Naive thymus-derived CD4-positive, alpha-beta T cell (primary cell): ENCODE measurements around the gene LRPPRC. TPM values are rescaled to one million over a fixed set of nuclear protein-coding genes. Genes with fewer than 3 reads are reported as not detected.

Source experiments
- ATAC-seq: fragments of 150-1000 bp; cut with Tn5 transposase; 2 replicates; pipeline ENCODE4 v1.10.0; 2021; ENCODE audit warnings: mild to moderate bottlenecking, moderate library complexity
- CTCF ChIA-PET: fragments of 350-600 bp; sonication (Branson Sonifier 250); formaldehyde crosslinking; loops from one replicate; lab custom pipeline; 2021; ENCODE audit warnings: antibody characterized with exemption; lab: Charles Lee
- POLR2A ChIA-PET: fragments of 350-600 bp; sonication (Branson Sonifier 250); formaldehyde crosslinking; loops from one replicate; lab custom pipeline; 2021; ENCODE audit warnings: antibody characterized with exemption, inconsistent platforms; lab: Charles Lee
- DNase-seq, 9 donors: peaks; one replicate each; pipeline versions ENCODE4 v3.0.0 to v3.0.0-alpha.2; 2020 to 2022; ENCODE audit warnings: mixed read lengths in 1 of 9
- H3K27ac ChIP-seq: one replicate; pipeline ENCODE4 v1.7.0; 2013; ENCODE audit warnings: mild to moderate bottlenecking, low read depth, low read length, moderate library complexity
- H3K27me3 ChIP-seq, 2 donors: one replicate each; pipeline ENCODE4 v1.7.0; 2013; ENCODE audit warnings: low read length in 2 of 2, mild to moderate bottlenecking in 2 of 2, moderate library complexity in 2 of 2; ENCODE audit not compliant: control insufficient read depth in 2 of 2, insufficient read depth in 2 of 2
- H3K36me3 ChIP-seq, 3 experiments: 1 replicate in 2 of 3; 2 replicates in 1 of 3; pipeline ENCODE4 v1.7.0; 2013; ENCODE audit warnings: low read length in 3 of 3, mild to moderate bottlenecking in 3 of 3, moderate library complexity in 1 of 3; ENCODE audit not compliant: insufficient read depth in 3 of 3, control insufficient read depth in 2 of 3
- H3K4me1 ChIP-seq, 2 donors: one replicate each; pipeline ENCODE4 v1.7.0; 2013; ENCODE audit warnings: low read length in 2 of 2, mild to moderate bottlenecking in 2 of 2, moderate library complexity in 1 of 2; ENCODE audit not compliant: control insufficient read depth in 2 of 2, insufficient read depth in 2 of 2
- H3K4me3 ChIP-seq: 2 replicates; pipeline ENCODE4 v1.7.0; 2013; ENCODE audit warnings: mild to moderate bottlenecking, low read length
- H3K9me3 ChIP-seq, 3 experiments: 1 replicate in 2 of 3; 2 replicates in 1 of 3; pipeline ENCODE4 v1.7.0; 2013; ENCODE audit warnings: low read length in 3 of 3; ENCODE audit not compliant: control insufficient read depth in 2 of 3
- H3K27ac Mint-ChIP-seq, 9 donors: one replicate each; pipeline ENCODE4 v1.8.0; 2020 to 2022; ENCODE audit warnings: mixed read lengths in 9 of 9, mild to moderate bottlenecking in 8 of 9, moderate library complexity in 5 of 9, inconsistent platforms in 2 of 9
- H3K27me3 Mint-ChIP-seq, 5 donors: one replicate each; pipeline ENCODE4 v1.8.0; 2021 to 2022; ENCODE audit warnings: mixed read lengths in 5 of 5, mild to moderate bottlenecking in 1 of 5
- H3K36me3 Mint-ChIP-seq, 5 donors: one replicate each; pipeline ENCODE4 v1.8.0; 2020 to 2022; ENCODE audit warnings: mixed read lengths in 5 of 5, mild to moderate bottlenecking in 3 of 5, inconsistent platforms in 1 of 5
- H3K4me1 Mint-ChIP-seq, 7 donors: one replicate each; pipeline ENCODE4 v1.8.0; 2020 to 2022; ENCODE audit warnings: mixed read lengths in 7 of 7, mild to moderate bottlenecking in 3 of 7, inconsistent platforms in 1 of 7
- H3K4me3 Mint-ChIP-seq, 10 donors: one replicate each; pipeline ENCODE4 v1.8.0; 2020 to 2022; ENCODE audit warnings: mild to moderate bottlenecking in 10 of 10, mixed read lengths in 10 of 10, moderate library complexity in 6 of 10, inconsistent platforms in 2 of 10
- H3K9me3 Mint-ChIP-seq, 11 donors: one replicate each; pipeline ENCODE4 v1.8.0; 2020 to 2022; ENCODE audit warnings: mixed read lengths in 11 of 11, mild to moderate bottlenecking in 4 of 11, inconsistent platforms in 1 of 11, moderate library complexity in 1 of 11
- intact Hi-C, 2 donors: fragments of 100-400 bp; cut with micrococcal nuclease; formaldehyde crosslinking; loops; one replicate each; pipeline ENCODE4 v1.15.1; 2023
- polyA plus RNA-seq, 2 donors: library from polyadenylated mRNA; unstranded; fragments of 300-500 nt; fragmentation: Illumina TruSeq; gene quantifications; one replicate each; pipeline ENCODE4 v1.2.3, GENCODE V29; 2021
- total RNA-seq, 6 experiments: library from RNA in 5 of 6; stranded (reverse) in 5 of 6; gene quantifications; 1 replicate in 5 of 6; 2 replicates in 1 of 6; pipeline ENCODE4 v1.2.3 and lab custom pipeline; 2021 to 2026

The LRPPRC gene
- total and polyA plus RNA-seq, 7 experiments from 2014 or later, result 42.3 to 92.7 (median 67.0) TPM

GRCh38 chr2:43986600-43986999, 9.2 kb downstream of the LRPPRC start:
- Mint-ChIP-seq H3K27ac (no peak overlapping the region), H3K9me3 (peaks cover 0 to 1% (median 0%) of the 10 kb centered on the region in 11 donors), H3K36me3 (peaks cover 8 to 32% (median 22%) of the 10 kb centered on the region in 5 donors), H3K4me3 (no peak overlapping the region), H3K4me1 (peaks cover 20 to 62% (median 46%) of the 10 kb centered on the region in 7 donors), H3K27me3 (no peaks in the 10 kb centered on the region)
- DNase-seq, result no peak
- ChIA-PET POLR2A (no interaction called here), CTCF (no interaction called here)
- H3K4me3 ChIP-seq, result no peak overlapping the region
- H3K27me3 ChIP-seq, result no peaks in the 10 kb centered on the region
- intact Hi-C loops, result no loop called here
- H3K9me3 ChIP-seq, result no peaks in the 10 kb centered on the region
- no peaks in the 10 kb centered on the region for H3K4me1 ChIP-seq
- ATAC-seq, result no peak
- no peak overlapping the region for H3K27ac ChIP-seq
- peaks cover 0 to 20% (median 4%) of the 10 kb centered on the region in 3 experiments for H3K36me3 ChIP-seq

GRCh38 chr2:43985359-43985758, 10.4 kb downstream of the LRPPRC start:
- Histone ChIP-seq H3K4me1 (no peaks in the 10 kb centered on the region), H3K27me3 (no peaks in the 10 kb centered on the region), H3K9me3 (no peaks in the 10 kb centered on the region), H3K4me3 (no peak overlapping the region), H3K36me3 (peaks cover 0 to 33% (median 3%) of the 10 kb centered on the region in 3 experiments), H3K27ac (no peak overlapping the region)
- Mint-ChIP-seq H3K27ac (peak overlapping the region in 1 of 9 donors; percentile 29), H3K4me1 (peaks cover 18 to 59% (median 37%) of the 10 kb centered on the region in 7 donors), H3K27me3 (no peaks in the 10 kb centered on the region), H3K36me3 (peaks cover 8 to 36% (median 16%) of the 10 kb centered on the region in 5 donors), H3K9me3 (no peaks in the 10 kb centered on the region), H3K4me3 (no peak overlapping the region)
- ATAC-seq (no peak), DNase-seq (no peak)
- ChIA-PET CTCF (no interaction called here), POLR2A (no interaction called here)
- intact Hi-C loops, result no loop called here

- Mint-ChIP-seq H3K4me3 (no peak overlapping the region), H3K36me3 (peaks cover 8 to 37% (median 19%) of the 10 kb centered on the region in 5 donors), H3K27me3 (no peaks in the 10 kb centered on the region), H3K27ac (no peak overlapping the region), H3K9me3 (no peaks in the 10 kb centered on the region), H3K4me1 (peaks cover 16 to 53% (median 31%) of the 10 kb centered on the region in 7 donors)
- intact Hi-C loops, result no loop called here
- Histone ChIP-seq H3K4me3 (no peak overlapping the region), H3K36me3 (peaks cover under 1 to 37% (median 3%) of the 10 kb centered on the region in 3 experiments), H3K9me3 (no peaks in the 10 kb centered on the region), H3K27me3 (no peaks in the 10 kb centered on the region), H3K27ac (no peak overlapping the region), H3K4me1 (no peaks in the 10 kb centered on the region)
- ATAC-seq (no peak), DNase-seq (no peak)
- CTCF ChIA-PET, result no interaction called here
- POLR2A ChIA-PET, result no interaction called here
These were observed 11.3 kb downstream of the LRPPRC start for GRCh38 chr2:43984533-43984932.

GRCh38 chr2:43980902-43981301, 14.9 kb downstream of the LRPPRC start:
- no peaks in the 10 kb centered on the region for H3K27me3 Mint-ChIP-seq
- Histone ChIP-seq H3K9me3 (no peaks in the 10 kb centered on the region), H3K27ac (no peak overlapping the region), H3K36me3 (peaks cover 17 to 48% (median 20%) of the 10 kb centered on the region in 3 experiments), H3K4me1 (no peaks in the 10 kb centered on the region), H3K27me3 (no peaks in the 10 kb centered on the region), H3K4me3 (no peak overlapping the region)
- ChIA-PET POLR2A (no interaction called here), CTCF (no interaction called here)
- DNase-seq, result no peak
- no peak for ATAC-seq
- no peaks in the 10 kb centered on the region for H3K9me3 Mint-ChIP-seq
- H3K4me3 Mint-ChIP-seq, result peak overlapping the region in 1 of 10 donors; percentile 34
- H3K36me3 Mint-ChIP-seq, result peaks cover 0 to 33% (median 18%) of the 10 kb centered on the region in 5 donors
- intact Hi-C loops, result no loop called here
- peaks cover 8 to 37% (median 16%) of the 10 kb centered on the region in 7 donors for H3K4me1 Mint-ChIP-seq
- no peak overlapping the region for H3K27ac Mint-ChIP-seq

- POLR2A ChIA-PET, result no interaction called here
- H3K36me3 ChIP-seq, result peaks cover 23 to 70% (median 42%) of the 10 kb centered on the region in 3 experiments
- no peak for ATAC-seq
These were observed 18.0 kb downstream of the LRPPRC start for GRCh38 chr2:43977677-43978375.

GRCh38 chr2:43960921-43961320, 34.9 kb downstream of the LRPPRC start:
- ChIA-PET POLR2A (no interaction called here), CTCF (interaction anchor here (0.6 kb wide), 1 partner anchor 64 kb away, joined by 4 read pairs; no protein-coding TSS in a partner anchor)
- H3K27ac Mint-ChIP-seq, result no peak overlapping the region
- no peak for ATAC-seq
- no peaks in the 10 kb centered on the region for H3K9me3 Mint-ChIP-seq
- no peaks in the 10 kb centered on the region for H3K4me1 ChIP-seq
- H3K4me3 Mint-ChIP-seq, result no peak overlapping the region
- peaks cover 0 to 12% (median 0%) of the 10 kb centered on the region in 7 donors for H3K4me1 Mint-ChIP-seq
- peaks cover 7 to 83% (median 22%) of the 10 kb centered on the region in 3 experiments for H3K36me3 ChIP-seq
- H3K27ac ChIP-seq, result no peak overlapping the region
- H3K4me3 ChIP-seq, result no peak overlapping the region
- H3K36me3 Mint-ChIP-seq, result peaks cover 14 to 47% (median 40%) of the 10 kb centered on the region in 5 donors
- no peak for DNase-seq
- intact Hi-C loops, result no loop called here
- H3K27me3 ChIP-seq, result no peaks in the 10 kb centered on the region
- H3K9me3 ChIP-seq, result no peaks in the 10 kb centered on the region
- no peaks in the 10 kb centered on the region for H3K27me3 Mint-ChIP-seq

More at GRCh38 chr2:43977677-43978375, 18.0 kb downstream of the LRPPRC start:
- Mint-ChIP-seq H3K36me3 (peaks cover 6 to 49% (median 35%) of the 10 kb centered on the region in 5 donors), H3K9me3 (no peaks in the 10 kb centered on the region), H3K4me1 (peaks cover 0 to 12% (median 0%) of the 10 kb centered on the region in 7 donors), H3K27ac (no peak overlapping the region), H3K4me3 (no peak overlapping the region), H3K27me3 (no peaks in the 10 kb centered on the region)
- H3K27me3 ChIP-seq, result no peaks in the 10 kb centered on the region
- no peak for DNase-seq
- no peaks in the 10 kb centered on the region for H3K9me3 ChIP-seq
- no peaks in the 10 kb centered on the region for H3K4me1 ChIP-seq
- no peak overlapping the region for H3K27ac ChIP-seq
- intact Hi-C loops, result loop anchor here in 1 of 2 donors (5.0 kb wide), 1 partner anchor 36 kb away; no protein-coding TSS in a partner anchor
- CTCF ChIA-PET, result no interaction called here
- no peak overlapping the region for H3K4me3 ChIP-seq
